HG03103 (cell line): ENCODE data around the gene MALRD1.
"Not testable (repeated sequence)": the region's sequence is repeated elsewhere in the genome, so short reads cannot be mapped to it uniquely, and the experiment has no call there.

ENCODE experiments used
- ATAC-seq: cut with Tn5 transposase; IDR thresholded peaks from one replicate; pipeline ENCODE4 v1.9.1; 2021; ENCODE audit warnings: low read depth; ENCODE audit not compliant: unreplicated experiment

MALRD1 gene

DNA sequence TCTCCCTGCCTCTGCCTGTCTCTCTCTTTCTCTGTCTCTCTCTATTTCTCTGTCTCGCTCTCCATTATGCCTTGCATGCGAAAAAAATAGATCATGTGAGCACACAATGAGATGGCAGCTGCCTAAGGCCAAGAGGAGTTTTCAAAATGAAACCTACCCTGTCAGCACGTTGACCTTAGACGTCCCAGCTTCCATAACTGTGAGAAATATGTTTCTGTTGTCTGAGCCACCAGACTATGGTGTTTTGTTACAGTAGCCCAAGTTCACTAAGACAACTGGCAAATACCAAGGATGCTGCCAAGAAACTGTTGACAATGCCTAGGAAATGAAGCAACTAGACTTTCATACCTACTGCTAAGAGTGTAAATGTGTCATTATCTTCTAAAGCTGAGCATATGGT lies 697.1 kb downstream of the MALRD1 start:
- ATAC-seq: no peak

DNA sequence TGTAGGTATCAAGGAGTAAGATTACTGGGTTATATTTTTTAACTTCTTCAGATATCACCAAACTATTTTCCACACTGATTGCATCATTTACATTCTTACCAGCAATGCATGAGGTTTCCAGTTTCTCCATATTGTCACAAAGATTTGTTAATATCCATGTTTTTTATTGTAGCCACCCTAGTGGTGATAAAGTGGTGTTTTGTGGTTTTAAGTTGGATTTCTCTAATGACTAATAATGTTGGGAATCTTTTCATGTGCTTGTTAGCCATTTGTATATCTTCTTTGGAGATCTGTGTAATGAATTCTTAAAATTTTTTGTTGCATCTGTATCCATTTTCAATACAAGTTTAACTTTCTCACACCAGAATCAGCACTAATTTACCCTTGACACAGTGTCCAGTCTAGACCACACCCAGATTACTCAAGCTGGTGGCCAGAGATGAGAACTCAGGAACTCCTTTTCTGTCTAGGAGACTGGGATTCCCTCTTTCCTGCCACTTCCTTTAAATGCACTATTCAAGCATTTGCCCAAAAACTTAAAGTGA lies 700.7 kb downstream of the MALRD1 start:
- ATAC-seq: no peak

- no peak for ATAC-seq
Measured at GRCh38 chr10:19750972-19751371, 702.4 kb downstream of the MALRD1 start.

GRCh38 chr10:19756919-19757318 lies 708.3 kb downstream of the MALRD1 start:
- no peak for ATAC-seq

DNA sequence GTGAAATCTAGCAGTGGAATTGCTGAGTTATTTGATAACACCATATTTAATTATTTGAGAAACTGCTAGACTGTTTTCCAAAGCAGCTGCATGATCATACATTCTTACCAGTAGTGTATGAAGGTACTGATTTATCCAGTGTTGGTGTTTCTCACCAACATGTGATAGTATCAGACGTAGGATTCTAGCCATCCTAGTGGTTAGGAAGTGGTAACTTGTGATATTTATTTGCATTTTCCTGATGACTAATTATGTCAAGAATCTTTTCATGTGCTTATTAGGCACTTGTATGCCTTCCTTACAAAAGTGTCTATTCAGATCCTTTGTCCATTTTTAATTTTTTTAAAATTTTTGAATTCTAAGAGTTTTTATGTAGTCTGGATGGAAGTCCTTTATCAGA lies 713.4 kb downstream of the MALRD1 start:
- ATAC-seq: no peak

GRCh38 chr10:19764111-19764510 lies 715.5 kb downstream of the MALRD1 start:
- no peak for ATAC-seq

GRCh38 chr10:19767876-19768275 lies 719.3 kb downstream of the MALRD1 start:
- ATAC-seq: no peak

DNA sequence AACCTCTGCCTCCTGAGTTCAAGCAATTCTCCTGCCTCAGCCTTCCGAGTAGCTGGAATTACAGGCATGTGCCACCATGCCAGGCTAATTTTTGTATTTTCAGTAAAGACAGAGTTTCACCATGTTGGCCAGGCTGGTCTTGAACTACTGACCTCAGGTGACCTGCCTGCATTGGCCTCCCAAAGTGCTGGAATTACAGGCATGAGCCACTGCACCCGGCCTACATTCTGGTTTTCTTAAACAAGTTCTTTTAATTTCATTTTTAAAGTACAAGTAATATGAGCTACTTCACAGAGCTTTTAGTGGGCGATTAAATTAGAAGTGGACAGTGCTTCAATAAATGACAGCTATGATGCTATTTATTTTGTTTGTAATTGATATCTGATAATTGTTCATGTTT lies 721.2 kb downstream of the MALRD1 start:
- not testable (repeated sequence) for ATAC-seq

DNA sequence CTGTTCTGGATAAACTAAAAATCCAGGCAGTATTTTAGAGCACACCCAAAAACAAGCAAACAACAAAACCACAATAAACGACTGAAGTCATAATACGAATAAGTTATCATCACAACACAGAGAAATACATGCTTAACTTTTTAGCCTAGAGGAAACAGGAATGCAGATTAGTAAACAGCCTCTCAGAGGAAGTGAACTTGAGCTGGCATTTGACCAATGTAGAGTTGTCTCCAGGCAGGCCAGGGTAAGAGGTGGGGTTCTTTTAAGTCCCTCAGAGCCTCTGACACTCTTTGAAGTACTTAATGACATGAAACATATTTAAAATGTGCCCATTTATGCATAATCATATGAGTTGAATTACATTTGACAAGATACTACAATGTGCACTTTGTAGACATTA lies 724.4 kb downstream of the MALRD1 start:
- ATAC-seq: no peak

DNA sequence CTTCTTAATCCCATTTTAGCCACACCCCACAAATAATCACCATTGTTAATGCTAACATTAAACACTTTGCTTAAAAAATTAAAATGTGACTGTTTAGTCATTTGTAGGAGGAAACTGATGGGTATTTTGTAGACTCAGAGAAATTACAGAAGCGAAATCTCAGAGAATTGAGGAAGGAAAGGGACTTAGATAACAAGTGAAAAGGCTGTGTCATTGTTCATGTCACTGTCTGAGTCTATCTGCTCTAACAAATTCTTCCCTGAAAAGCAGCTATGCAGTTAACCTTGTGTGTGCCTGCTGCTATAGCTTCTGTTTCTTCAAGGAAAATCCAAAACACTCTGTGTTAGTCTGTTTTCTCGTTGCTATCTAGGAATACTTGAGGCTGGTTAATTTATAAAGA lies 726.7 kb downstream of the MALRD1 start:
- no peak for ATAC-seq

- no peak for ATAC-seq
Measured at GRCh38 chr10:19777806-19778205, 729.2 kb downstream of the MALRD1 start.

DNA sequence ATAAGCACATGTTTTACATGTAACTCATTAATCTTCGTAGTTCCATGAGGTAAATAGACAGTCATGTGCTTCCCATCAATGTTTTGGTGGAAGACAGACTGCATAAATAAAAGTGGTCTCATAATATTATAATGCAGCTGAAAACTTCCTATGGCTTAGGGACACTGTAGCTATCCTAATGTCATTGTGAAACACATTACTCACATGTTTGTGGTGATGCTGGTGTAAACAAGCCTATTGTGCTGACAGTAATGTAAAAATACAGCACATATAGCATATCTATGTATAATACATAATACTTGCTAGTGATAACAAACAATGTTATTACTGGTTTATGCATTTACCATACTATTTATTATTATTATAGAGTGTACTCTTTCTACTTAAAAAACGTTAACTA lies 730.4 kb downstream of the MALRD1 start:
- no peak for ATAC-seq

- no peak for ATAC-seq
Measured at GRCh38 chr10:19782430-19783089, 734.0 kb downstream of the MALRD1 start.

- no peak for ATAC-seq
Measured at GRCh38 chr10:19783721-19784120, 735.1 kb downstream of the MALRD1 start.
